HEK293T (cell line): ENCODE data around the gene HM13.
"Not testable (repeated sequence)": the region's sequence is repeated elsewhere in the genome, so short reads cannot be mapped to it uniquely, and the experiment has no call there.

Source experiments
- CTCF ChIA-PET: fragments of 350-600 bp; formaldehyde crosslinking; extraction: SDS; loops from one replicate; lab custom pipeline; 2021; ENCODE audit warnings: antibody characterized with exemption, inconsistent platforms; lab: Yijun Ruan, JAX
- POLR2A ChIA-PET: fragments of 350-600 bp; formaldehyde crosslinking; extraction: SDS; loops from one replicate; lab custom pipeline; 2020; ENCODE audit warnings: antibody characterized with exemption, inconsistent platforms; lab: Yijun Ruan, JAX
- DNase-seq: peaks from one replicate; pipeline ENCODE4 v3.0.0; 2012; ENCODE audit warnings: mixed read lengths; ENCODE audit errors: extremely low spot score
- ARNT ChIP-seq: fragments of 450-650 bp; IDR thresholded peaks from 2 replicates; pipeline ENCODE4 v1.6.1; 2017; ENCODE audit warnings: mild to moderate bottlenecking
- BHLHE40 ChIP-seq: fragments of 450-650 bp; IDR thresholded peaks from 2 replicates; pipeline ENCODE4 v1.6.1; 2016; ENCODE audit warnings: mild to moderate bottlenecking, moderate library complexity, borderline replicate concordance
- CTBP1 ChIP-seq: fragments of 450-650 bp; IDR thresholded peaks from 2 replicates; pipeline ENCODE4 v1.6.1; 2016; ENCODE audit warnings: borderline replicate concordance
- ELF4 ChIP-seq: fragments of 450-650 bp; IDR thresholded peaks from 2 replicates; pipeline ENCODE4 v1.6.1; 2017; ENCODE audit warnings: antibody characterized with exemption
- FOXA1 ChIP-seq: fragments of 450-650 bp; IDR thresholded peaks from 2 replicates; pipeline ENCODE4 v1.6.1; 2016; ENCODE audit warnings: mild to moderate bottlenecking
- FOXK2 ChIP-seq: fragments of 450-650 bp; IDR thresholded peaks from 2 replicates; pipeline ENCODE4 v1.6.1; 2016; ENCODE audit warnings: mild to moderate bottlenecking
- FOXM1 ChIP-seq: fragments of 450-650 bp; IDR thresholded peaks from 2 replicates; pipeline ENCODE4 v1.6.1; 2017; ENCODE audit warnings: mild to moderate bottlenecking, borderline replicate concordance
- HDGF ChIP-seq: fragments of 450-650 bp; IDR thresholded peaks from 2 replicates; pipeline ENCODE4 v1.6.1; 2017; ENCODE audit warnings: antibody characterized with exemption, borderline replicate concordance
- L3MBTL2 ChIP-seq: fragments of 450-650 bp; conservative IDR thresholded peaks from 2 replicates; pipeline ENCODE4 v1.6.1; 2016; ENCODE audit warnings: mild to moderate bottlenecking
- LEF1 ChIP-seq: fragments of 450-650 bp; IDR thresholded peaks from 2 replicates; pipeline ENCODE4 v1.6.1; 2017; ENCODE audit warnings: mild to moderate bottlenecking, borderline replicate concordance
- NFRKB ChIP-seq: fragments of 450-650 bp; IDR thresholded peaks from 2 replicates; pipeline ENCODE4 v1.6.1; 2016; ENCODE audit warnings: mild to moderate bottlenecking, moderate library complexity
- PKNOX1 ChIP-seq: fragments of 450-650 bp; IDR thresholded peaks from 2 replicates; pipeline ENCODE4 v1.6.1; 2016
- SP1 ChIP-seq: fragments of 450-650 bp; IDR thresholded peaks from 2 replicates; pipeline ENCODE4 v1.6.1; 2017
- SUZ12 ChIP-seq: fragments of 450-650 bp; IDR thresholded peaks from 2 replicates; pipeline ENCODE4 v1.6.1; 2016; ENCODE audit warnings: mild to moderate bottlenecking
- TARDBP ChIP-seq: fragments of 450-650 bp; IDR thresholded peaks from 2 replicates; pipeline ENCODE4 v1.6.1; 2016
- ZNF384 ChIP-seq: fragments of 450-650 bp; IDR thresholded peaks from 2 replicates; pipeline ENCODE4 v1.6.1; 2016

The HM13 gene

GRCh38 chr20:31606804-31607639 is 92.8 kb downstream of the HM13 start:
- ChIA-PET CTCF (interaction anchor here (1.0 to 2.3 kb wide), 3 partner anchors 27 to 44 kb away, joined by 3 to 9 read pairs (median 3); no protein-coding TSS in a partner anchor), POLR2A (interaction anchor here (0.8 to 12.0 kb wide), 5 partner anchors 14 to 117 kb away, joined by 4 to 260 read pairs (median 5); no protein-coding TSS in a partner anchor)
- no peak for DNase-seq
- TF ChIP-seq PKNOX1: 0 out of 2 replicates have a peak, but pooled peaks have one; percentile 26
- TF ChIP-seq FOXM1: no peak

- CTCF ChIA-PET: interaction anchor here (0.6 to 2.3 kb wide), 7 partner anchors 15 to 54 kb away, joined by 3 to 9 read pairs (median 5); no protein-coding TSS in a partner anchor
- TF ChIP-seq LEF1 (no peak), NFRKB (no peak), SUZ12 (no peak), FOXK2 (no peak), ZNF384 (no peak), TARDBP (no peak), SP1 (no peak), PKNOX1 (no peak), ELF4 (no peak)
- DNase-seq: no peak
- POLR2A ChIA-PET: interaction anchor here (0.5 to 12.0 kb wide), 6 partner anchors 12 to 116 kb away, joined by 3 to 260 read pairs (median 4); no protein-coding TSS in a partner anchor
Observed at GRCh38 chr20:31607640-31608250, 93.5 kb downstream of the HM13 start.

DNA sequence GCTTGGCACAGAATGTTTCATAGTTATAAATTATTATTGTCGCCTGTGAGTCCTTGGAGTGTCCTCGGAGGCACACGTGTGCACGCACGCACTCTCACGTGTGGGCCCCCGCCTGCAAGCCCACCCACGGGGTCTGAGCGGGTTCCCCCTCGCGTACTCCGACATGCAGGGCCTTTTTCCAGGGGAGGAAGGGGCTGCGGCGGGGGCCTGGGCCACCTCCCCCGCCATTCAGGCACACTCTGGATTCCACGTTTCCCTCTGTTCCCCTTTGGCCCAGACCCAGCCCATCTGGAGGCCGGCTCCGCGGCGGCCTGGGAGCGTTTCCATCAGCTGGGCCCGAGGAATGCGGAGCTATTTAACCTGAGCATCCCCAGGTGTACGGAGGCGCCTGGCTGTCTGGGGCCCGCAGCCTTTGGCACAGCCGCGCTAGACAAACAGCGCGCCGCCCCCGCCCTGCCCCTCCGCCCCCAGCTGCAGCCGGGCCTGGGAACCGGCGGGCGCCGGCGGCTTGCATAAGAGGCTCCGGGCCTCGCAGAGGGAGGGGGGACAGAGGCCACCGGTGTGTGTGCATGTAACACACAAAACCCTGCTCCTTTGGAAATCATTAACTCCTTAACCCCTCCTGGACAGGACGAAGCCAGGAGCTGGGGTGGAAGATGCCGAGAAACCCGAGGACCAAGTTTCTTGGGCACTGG is 94.2 kb downstream of the HM13 start:
- TF ChIP-seq L3MBTL2 (0 out of 2 replicates have a peak, but pooled peaks have one; percentile 38), FOXK2 (no peak)
- no peak for DNase-seq
- POLR2A ChIA-PET: interaction anchor here (0.5 to 12.0 kb wide), 3 partner anchors 12 to 45 kb away, joined by 3 to 260 read pairs (median 3); no protein-coding TSS in a partner anchor
- CTCF ChIA-PET: interaction anchor here (0.6 to 2.3 kb wide), 6 partner anchors 16 to 53 kb away, joined by 3 to 9 read pairs (median 5); no protein-coding TSS in a partner anchor

DNA sequence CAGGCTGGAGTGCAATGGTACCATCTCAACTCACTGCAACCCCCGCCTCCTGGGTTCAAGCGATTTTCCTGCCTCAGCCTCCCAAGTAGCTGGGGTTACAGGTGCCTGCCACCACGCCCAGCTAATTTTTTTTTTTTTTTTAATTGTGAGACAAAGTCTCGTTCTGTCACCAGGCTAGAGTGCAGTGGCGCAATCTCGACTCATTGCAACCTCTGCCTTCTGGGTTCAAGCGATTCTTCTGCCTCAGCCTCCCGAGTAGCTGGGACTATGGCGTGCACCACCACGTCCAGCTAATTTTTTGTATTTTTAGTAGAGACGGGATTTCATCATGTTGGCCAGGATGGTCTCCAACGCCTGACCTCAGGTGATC is 98.0 kb downstream of the HM13 start:
- CTCF ChIA-PET: interaction anchor here (0.6 to 4.5 kb wide), 26 partner anchors 9 to 159 kb away, joined by 3 to 119 read pairs (median 6); partner anchors contain the start of gene BCL2L1
- DNase-seq: not testable (repeated sequence)
- POLR2A ChIA-PET: interaction anchor here (0.8 to 12.0 kb wide), 7 partner anchors 8 to 58 kb away, joined by 3 to 260 read pairs (median 5); partner anchors contain the start of gene ID1

DNA sequence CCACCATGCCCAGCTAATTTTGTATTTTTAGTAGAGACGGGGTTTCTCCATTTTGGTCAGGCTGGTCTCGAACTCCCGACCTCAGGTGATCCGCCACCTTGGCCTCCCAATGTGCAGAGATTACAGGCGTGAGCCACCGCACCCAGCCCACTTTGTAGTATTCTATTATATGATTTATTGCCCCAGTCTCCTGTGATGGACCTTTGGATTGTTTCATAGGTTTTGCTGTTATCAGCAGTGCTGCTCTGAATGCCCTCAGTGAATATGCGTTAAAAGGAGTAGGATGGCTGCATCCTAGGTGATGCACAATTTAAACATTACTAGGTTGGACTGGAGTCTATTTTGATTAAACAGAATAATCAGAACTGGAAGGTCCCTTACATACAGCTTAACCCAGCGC is 101.2 kb downstream of the HM13 start:
- CTCF ChIA-PET: no interaction called here

More for the DNA sequence above, 101.2 kb downstream of the HM13 start:
- no peak for DNase-seq
- POLR2A ChIA-PET: no interaction called here
- TF ChIP-seq BHLHE40 (no peak), PKNOX1 (no peak), SP1 (no peak), NFRKB (no peak), LEF1 (no peak), TARDBP (no peak), SUZ12 (no peak), FOXK2 (no peak), ELF4 (no peak), ZNF384 (no peak), CTBP1 (no peak), HDGF (no peak), FOXA1 (no peak), L3MBTL2 (no peak), FOXM1 (no peak), ARNT (no peak)
